ENCODE results near the gene CTDSPL.

Gene CTDSPL

DNA sequence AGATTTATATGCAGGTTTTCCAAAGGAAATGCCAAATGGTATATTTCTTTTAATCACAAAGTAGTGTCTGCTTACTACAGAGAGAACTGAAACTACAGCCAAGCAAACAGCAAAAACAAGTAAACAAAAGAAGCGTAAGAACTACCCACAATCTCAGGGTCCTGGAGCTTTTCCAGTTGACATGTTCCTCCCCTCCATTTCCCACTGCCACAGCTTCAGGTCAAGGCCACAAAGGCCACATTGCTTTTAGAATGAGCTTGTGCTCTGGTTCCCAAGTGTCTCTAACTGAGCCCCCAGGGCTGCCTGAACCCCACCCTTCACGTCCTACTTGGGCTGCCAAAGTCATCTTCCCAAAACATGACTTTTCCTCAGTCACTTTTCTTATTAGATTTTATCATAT, 24.1 kb downstream of the CTDSPL start:
- Histone ChIP-seq H3K79me2 (ENCODE audit: low read length) (no peaks in the 10 kb centered on the region), H3K27ac (ENCODE audit: low read length) (no peak overlapping the region), H3K4me3 (ENCODE audit: low read length) (no peak overlapping the region), H4K20me1 (ENCODE audit: insufficient read depth, low read length) (no peaks in the 10 kb centered on the region), H3K4me2 (ENCODE audit: low read depth, low read length) (no peak overlapping the region), H2AFZ (ENCODE audit: low read length) (no peak overlapping the region), H3K27me3 (replicated peaks; ENCODE audit: insufficient read depth, low read length) (no peaks in the 10 kb centered on the region), H3K9me2 (replicated peaks; ENCODE audit: insufficient read depth, low read length) (no peaks in the 10 kb centered on the region), H3K9me3 (replicated peaks; ENCODE audit: insufficient read depth, low read length) (no peaks in the 10 kb centered on the region), H3K9ac (ENCODE audit: low read length) (no peak overlapping the region), H3K4me1 (ENCODE audit: low read length) (no peaks in the 10 kb centered on the region), H3K36me3 (replicated peaks; ENCODE audit: insufficient read depth, low read length) (no peaks in the 10 kb centered on the region), H3F3A (ENCODE audit: insufficient read depth, low read length) (no peaks in the 10 kb centered on the region)
- DNase-seq, result no peak
- no peak for TF ChIP-seq EZH2phosphoT487 (IDR thresholded peaks at IDR 0.05; ENCODE audit: low read length)
- TF ChIP-seq, protein P1, sequence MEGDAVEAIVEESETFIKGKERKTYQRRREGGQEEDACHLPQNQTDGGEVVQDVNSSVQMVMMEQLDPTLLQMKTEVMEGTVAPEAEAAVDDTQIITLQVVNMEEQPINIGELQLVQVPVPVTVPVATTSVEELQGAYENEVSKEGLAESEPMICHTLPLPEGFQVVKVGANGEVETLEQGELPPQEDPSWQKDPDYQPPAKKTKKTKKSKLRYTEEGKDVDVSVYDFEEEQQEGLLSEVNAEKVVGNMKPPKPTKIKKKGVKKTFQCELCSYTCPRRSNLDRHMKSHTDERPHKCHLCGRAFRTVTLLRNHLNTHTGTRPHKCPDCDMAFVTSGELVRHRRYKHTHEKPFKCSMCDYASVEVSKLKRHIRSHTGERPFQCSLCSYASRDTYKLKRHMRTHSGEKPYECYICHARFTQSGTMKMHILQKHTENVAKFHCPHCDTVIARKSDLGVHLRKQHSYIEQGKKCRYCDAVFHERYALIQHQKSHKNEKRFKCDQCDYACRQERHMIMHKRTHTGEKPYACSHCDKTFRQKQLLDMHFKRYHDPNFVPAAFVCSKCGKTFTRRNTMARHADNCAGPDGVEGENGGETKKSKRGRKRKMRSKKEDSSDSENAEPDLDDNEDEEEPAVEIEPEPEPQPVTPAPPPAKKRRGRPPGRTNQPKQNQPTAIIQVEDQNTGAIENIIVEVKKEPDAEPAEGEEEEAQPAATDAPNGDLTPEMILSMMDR (IDR thresholded peaks at IDR 0.05; ENCODE audit: low read length), result no peak
- no peak for TF ChIP-seq EZH2 (optimal IDR thresholded peaks at IDR 0.05; ENCODE audit: low read depth, low read length)

- Histone ChIP-seq H3K27ac (ENCODE audit: low read length) (no peak overlapping the region), H2AFZ (ENCODE audit: low read length) (no peak overlapping the region), H3K4me1 (ENCODE audit: low read length) (no peaks in the 10 kb centered on the region), H4K20me1 (ENCODE audit: insufficient read depth, low read length) (no peaks in the 10 kb centered on the region), H3F3A (ENCODE audit: insufficient read depth, low read length) (no peaks in the 10 kb centered on the region), H3K4me2 (ENCODE audit: low read depth, low read length) (no peak overlapping the region), H3K27me3 (replicated peaks; ENCODE audit: insufficient read depth, low read length) (no peaks in the 10 kb centered on the region), H3K36me3 (replicated peaks; ENCODE audit: insufficient read depth, low read length) (no peaks in the 10 kb centered on the region), H3K79me2 (ENCODE audit: low read length) (no peaks in the 10 kb centered on the region), H3K9ac (ENCODE audit: low read length) (no peak overlapping the region), H3K9me2 (replicated peaks; ENCODE audit: insufficient read depth, low read length) (no peaks in the 10 kb centered on the region), H3K4me3 (ENCODE audit: low read length) (no peak overlapping the region), H3K9me3 (replicated peaks; ENCODE audit: insufficient read depth, low read length) (no peaks in the 10 kb centered on the region)
- no peak for DNase-seq
- TF ChIP-seq EZH2phosphoT487 (IDR thresholded peaks at IDR 0.05; ENCODE audit: low read length) (no peak), EZH2 (optimal IDR thresholded peaks at IDR 0.05; ENCODE audit: low read depth, low read length) (no peak)
- TF ChIP-seq, protein P1 (IDR thresholded peaks at IDR 0.05; ENCODE audit: low read length), result no peak
Observed at GRCh38 chr3:37886395-37886794, 24.7 kb downstream of the CTDSPL start.

DNA sequence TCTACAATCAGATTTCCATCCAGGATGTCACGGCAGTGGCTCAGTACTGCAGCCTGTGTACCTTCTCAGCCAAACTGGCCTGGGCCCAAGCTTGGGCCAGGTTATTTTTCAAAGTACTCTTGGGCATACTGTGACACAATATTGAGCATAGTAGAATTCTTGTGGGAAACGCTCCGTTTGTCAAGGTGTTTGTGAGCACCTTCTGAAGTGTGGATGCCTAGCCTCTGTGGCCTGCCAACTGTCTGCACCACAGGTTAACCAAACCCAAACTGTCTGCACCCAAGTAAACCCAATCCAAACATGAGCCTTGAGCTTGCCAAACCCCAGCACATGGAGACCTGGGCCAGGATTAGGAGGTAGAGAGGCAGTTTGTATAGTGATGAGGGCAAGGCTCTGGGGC, 25.4 kb downstream of the CTDSPL start:
- Histone ChIP-seq H3K9ac (ENCODE audit: low read length) (no peak overlapping the region), H3K9me2 (replicated peaks; ENCODE audit: insufficient read depth, low read length) (no peaks in the 10 kb centered on the region), H4K20me1 (ENCODE audit: insufficient read depth, low read length) (no peaks in the 10 kb centered on the region), H3K4me2 (ENCODE audit: low read depth, low read length) (no peak overlapping the region), H3K79me2 (ENCODE audit: low read length) (no peaks in the 10 kb centered on the region), H2AFZ (ENCODE audit: low read length) (no peak overlapping the region), H3K36me3 (replicated peaks; ENCODE audit: insufficient read depth, low read length) (no peaks in the 10 kb centered on the region), H3K27me3 (replicated peaks; ENCODE audit: insufficient read depth, low read length) (no peaks in the 10 kb centered on the region), H3K27ac (ENCODE audit: low read length) (no peak overlapping the region), H3K4me1 (ENCODE audit: low read length) (no peaks in the 10 kb centered on the region), H3K9me3 (replicated peaks; ENCODE audit: insufficient read depth, low read length) (no peaks in the 10 kb centered on the region), H3K4me3 (ENCODE audit: low read length) (no peak overlapping the region), H3F3A (ENCODE audit: insufficient read depth, low read length) (no peaks in the 10 kb centered on the region)
- TF ChIP-seq, protein P1 (IDR thresholded peaks at IDR 0.05; ENCODE audit: low read length), result no peak
- TF ChIP-seq EZH2phosphoT487 (IDR thresholded peaks at IDR 0.05; ENCODE audit: low read length) (no peak), EZH2 (optimal IDR thresholded peaks at IDR 0.05; ENCODE audit: low read depth, low read length) (no peak)
- no peak for DNase-seq
